CD4-positive, alpha-beta T cell treated with Interleukin-2 at 100 ng/mL for 4 hours (primary cell): ENCODE measurements around the gene TCF7L2.

ENCODE experiments used
- DNase-seq: peaks from one replicate; pipeline ENCODE4 v3.0.0-alpha.2; 2020; ENCODE audit warnings: low spot score

TCF7L2 gene

DNA sequence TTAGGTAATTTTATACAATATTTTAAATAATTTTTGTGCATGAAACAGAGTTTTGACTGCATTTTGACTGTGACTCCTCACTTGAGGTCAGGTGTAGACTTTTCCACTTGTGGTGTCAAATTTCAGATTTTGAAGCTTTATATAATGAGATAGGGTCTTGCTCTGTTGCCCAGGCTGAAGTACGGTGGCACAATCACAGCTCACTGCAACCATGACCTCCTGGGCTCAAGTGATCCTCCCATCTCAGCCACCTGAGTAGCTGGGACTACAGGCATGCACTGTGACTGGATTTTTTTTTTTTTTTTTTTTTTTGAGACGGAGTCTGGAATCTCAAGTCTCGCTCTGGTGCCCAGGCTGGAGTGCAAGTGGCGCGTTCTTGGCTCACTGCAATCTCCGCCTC, 74.9 kb downstream of the TCF7L2 start:
- DNase-seq = no peak

DNA sequence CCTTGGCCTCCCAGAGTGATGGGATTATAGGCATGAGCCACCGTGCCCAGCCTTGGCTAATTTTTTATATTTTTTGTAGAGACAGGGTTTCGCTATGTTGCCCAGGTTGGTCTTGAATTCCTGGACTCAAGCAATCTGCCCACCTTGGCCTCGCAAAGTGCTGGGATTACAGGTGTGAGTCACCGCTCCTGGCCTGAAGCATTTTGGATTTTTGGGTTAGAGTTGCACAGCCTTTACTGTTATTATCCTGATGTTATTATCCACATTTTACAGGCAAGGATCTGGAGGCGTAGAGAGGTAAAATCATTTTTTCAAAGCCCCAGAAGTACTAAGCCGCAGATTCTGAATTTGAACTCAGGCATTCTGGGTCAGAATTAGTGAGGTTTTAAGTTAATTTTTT, 75.4 kb downstream of the TCF7L2 start:
- DNase-seq = no peak

DNA sequence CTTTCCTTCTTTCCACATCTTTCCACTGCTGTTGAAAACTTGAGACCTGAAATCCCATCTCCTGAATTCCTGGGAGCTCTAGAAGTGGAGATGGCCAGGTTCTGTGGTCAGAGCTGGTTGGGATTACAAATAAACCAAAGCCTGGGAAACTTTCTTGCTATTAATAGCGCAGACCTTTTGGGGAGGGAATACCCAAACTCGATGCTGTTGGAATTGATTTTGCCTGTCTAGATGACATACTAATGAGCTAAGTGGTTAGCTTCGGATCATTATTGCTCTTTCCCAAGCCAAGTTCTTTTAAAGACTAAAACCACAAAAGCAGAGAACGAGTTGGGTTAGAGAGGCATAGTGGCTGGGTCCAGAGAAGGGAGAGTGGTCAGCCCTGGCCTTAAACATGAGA, 76.6 kb downstream of the TCF7L2 start:
- no peak for DNase-seq

DNA sequence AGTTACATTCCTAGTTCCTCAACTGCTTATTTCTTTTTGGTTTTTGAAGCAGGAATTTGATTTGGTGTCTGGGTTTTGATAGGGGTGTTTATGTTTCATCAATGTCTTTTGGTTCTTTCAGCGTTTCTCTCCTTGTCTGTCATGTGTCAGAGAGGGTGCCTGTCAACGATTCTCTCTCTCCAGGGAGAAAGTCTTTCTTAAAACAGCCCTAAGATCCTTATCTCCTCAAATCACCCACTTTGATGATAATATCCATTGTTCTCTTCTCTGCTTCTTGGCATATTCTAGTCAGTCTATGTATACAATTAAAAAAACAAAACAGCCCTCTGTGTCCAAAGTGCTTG, 77.2 kb downstream of the TCF7L2 start:
- DNase-seq = no peak

DNA sequence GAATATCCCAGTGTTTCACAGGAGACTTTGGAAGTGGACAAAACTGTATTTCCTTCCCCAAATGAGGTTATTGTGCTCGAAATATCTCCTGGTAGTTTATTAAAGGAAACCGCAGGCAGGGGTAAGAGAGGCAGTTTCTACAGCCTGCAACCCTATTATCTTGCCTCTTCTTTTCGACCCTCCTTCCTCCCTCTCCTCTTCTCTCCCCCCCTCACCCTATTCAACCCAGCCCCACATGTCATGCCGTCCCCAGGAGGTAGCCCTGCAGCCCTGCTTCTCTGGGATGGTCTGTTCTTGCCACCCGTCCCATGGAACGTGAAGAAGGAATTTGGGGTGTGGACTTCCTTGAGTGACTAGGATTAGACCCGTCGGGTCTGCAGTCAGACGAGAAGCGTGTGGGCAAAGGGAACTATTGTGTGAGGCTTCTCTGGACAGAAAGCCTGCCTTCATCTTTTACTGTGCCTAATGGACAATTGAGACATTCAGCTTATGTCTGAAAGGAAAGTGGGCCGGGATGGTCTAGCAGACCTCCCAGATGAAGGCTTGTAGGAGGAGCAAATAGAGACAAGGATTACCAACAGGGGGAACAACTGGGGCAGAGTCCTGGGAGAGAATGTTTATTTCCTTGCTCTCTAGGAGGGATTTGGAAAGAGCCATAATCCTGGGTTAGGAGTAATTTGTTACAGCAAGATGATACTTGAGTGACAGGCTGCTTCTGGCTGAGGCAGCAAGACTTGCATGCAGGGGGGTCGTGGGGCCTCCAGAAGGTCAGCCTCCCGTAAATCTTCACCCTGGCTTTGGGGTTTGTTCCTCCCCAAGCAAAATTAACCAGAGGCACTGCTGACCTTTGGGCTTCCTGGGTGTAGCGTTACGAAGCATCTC, 77.8 kb downstream of the TCF7L2 start:
- DNase-seq = no peak

DNA sequence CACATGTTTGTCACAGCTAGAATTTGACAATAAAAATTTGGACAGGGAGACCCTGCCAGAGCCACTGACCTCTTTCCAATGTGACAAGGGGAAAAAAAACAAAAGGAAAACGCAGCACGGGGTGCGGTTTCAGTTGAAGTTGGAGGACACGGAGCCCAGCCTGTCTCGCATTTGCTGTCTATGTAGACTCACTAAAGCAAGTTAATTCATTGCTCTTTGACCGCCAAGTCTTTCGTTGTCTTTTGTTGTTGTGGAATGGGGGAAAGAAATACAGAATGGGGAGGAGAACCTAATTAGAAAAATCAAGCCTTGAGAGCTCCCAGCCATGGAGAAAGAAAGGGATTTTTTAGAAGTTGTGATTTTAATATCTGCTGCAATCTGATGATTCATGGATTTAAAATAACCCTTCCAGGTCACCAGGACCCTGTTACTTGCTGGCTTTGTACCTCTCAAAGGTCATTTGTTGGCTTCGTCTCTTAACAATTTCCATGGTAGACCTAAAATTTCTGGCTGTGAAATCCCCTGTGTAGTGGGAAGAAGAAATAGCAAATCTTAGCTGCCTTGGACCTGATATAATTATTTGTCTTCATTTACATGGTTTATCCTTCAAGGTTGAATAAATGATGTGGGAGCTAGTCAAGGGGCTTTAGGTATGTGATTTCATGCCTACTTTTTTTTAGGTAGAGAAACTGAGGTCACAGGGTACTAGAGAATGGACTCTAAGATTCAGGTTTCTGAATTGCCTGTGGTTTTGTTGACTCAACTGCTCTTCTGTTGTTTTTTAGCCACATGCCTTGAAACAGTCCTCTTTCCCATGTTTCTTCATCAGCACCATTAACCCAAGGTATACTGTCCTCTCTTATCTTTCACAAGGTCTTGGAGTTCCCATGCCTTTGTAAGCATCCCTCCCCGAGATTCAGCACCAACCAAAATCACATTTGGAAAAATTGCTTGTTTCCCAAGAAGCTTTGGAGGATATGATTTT, 78.7 kb downstream of the TCF7L2 start:
- no peak for DNase-seq

DNA sequence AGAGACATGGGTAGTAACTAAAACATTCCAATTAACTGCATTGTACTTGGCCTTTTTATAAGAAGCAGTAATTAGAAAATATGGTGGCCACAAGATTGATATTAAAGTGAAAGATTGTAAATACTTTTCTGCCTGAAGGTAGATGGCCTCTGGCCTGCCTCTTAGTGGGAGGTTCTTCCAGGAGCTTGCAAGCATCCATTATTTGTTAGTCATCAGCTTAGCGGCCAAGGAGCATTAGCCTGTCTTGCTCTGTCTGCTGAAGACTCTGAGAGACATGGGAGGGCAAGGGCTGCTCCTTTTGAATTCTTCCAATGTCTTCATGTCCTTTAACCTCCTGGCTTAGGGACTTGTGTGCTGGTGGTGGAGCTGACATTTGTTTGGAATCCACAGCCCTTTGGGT, 80.4 kb downstream of the TCF7L2 start:
- no peak for DNase-seq

DNA sequence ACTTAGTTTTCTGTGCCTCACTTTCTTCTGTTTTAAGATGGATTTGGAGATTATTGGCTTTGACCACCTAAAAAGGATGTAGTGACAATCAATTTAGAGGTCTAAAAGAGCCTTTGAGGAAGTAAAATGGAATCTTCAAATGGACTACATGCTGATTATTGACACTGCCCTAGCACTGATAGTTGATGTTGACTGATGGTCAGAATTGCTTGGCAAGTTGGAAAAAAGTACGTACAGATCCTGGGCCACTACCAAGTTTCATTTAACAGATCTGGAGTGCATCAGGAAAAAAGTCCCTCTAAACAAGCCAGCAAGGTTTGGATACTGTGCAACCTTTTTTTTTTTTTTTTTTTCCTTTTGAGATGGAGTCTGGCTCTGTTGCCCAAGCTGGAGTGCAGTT, 81.1 kb downstream of the TCF7L2 start:
- no peak for DNase-seq

DNA sequence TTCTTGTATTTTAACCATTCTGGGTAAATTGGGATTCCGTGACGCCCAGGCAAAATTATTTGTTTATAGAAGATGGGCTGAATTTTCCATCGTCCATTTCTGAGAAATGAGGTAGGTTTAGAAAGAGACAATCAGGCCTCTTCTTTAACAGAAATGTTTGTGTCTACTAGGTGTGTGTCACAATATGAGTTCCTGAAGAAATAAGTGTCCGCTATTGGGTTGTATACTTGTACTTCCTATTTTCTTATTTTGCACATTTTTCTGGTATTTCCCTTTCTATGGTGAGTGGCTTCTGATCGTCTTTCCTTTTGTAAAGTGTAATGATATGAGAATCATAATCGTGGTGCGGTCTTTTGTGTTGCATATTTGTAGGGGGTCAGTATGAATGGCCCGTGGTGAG, 83.9 kb downstream of the TCF7L2 start:
- no peak for DNase-seq

DNA sequence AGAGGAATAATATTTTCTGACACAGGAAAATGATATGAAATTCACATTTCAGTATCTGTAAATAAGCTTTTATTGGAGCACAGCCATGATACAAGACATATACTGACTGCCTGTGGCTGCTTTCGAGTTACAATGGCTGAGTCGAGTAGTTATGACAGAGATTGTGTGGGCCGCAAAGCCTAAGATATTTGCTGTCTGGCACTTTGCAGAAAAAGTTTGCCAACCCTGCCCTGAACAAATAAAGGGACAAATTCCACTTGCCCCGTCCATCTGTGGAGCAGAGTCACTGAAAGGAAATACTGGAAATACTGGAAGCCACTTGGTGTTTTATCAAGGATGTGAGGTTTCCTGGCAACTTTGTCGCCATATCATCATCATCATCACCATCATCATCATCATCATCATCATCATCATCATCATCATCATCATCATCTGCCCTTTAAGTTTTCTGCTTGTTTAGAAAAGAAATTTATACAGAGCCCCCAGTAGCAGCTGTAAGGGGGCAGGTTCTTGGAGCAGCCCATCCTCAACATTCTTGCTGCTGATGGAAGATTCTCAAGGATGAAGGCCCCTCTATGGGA, 85.8 kb downstream of the TCF7L2 start:
- no peak for DNase-seq

DNA sequence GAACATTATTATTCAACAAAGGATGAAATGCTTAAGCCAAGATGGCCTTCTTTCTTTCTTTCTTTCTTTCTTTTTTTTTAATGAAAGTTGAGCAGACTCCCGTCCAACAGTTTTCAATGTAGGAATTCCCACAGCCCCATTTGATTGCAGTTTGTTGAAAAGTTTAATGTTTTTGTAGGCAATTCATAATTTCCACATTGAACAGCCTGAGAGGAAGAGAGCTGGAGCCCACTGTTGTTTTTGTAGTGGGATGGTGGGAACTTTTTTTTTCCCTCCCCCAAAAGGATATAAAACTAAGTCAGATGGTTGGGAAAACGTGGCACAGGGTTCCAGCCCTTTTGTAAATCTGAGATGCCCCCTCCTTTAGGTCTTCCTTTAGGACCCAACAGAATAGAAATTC, 86.6 kb downstream of the TCF7L2 start:
- no peak for DNase-seq

DNA sequence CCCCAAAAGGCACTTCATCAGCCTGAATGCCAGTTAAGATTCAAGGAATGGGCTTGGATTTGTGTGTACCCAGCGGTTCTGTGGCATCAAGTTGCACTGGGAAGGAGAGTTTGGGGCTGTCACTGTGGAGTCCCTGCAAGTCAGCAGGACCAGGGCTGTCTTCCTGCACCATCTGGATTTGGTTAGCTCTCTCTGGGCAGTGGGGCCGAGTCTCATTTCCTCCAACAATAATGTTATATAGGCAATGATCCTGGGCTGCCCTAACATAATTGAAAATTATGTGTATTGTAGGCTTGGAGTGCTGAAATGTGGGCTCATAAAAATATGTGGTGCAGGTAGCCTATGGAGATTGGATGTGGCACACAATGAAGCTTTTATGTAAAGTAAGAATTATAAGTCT, 87.2 kb downstream of the TCF7L2 start:
- no peak for DNase-seq

DNA sequence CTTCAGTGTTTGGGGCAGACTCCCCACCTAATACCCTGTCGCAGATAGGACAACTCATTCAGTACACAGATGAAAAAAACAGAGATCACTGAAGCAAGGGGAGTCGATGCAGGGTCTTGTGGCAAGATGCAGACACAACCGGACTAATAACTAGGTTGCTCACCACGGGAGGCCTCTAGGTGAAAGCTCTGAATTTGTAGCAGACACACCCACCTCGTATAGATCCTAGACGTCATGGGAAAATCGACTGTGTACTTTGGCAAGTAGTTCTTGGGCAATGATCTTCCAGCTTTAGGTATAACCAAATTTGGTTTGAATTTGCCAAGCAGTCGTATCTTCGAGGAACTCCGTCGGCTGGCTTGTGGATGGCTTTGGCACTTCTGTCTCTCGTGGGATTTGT, 88.1 kb downstream of the TCF7L2 start:
- no peak for DNase-seq

DNA sequence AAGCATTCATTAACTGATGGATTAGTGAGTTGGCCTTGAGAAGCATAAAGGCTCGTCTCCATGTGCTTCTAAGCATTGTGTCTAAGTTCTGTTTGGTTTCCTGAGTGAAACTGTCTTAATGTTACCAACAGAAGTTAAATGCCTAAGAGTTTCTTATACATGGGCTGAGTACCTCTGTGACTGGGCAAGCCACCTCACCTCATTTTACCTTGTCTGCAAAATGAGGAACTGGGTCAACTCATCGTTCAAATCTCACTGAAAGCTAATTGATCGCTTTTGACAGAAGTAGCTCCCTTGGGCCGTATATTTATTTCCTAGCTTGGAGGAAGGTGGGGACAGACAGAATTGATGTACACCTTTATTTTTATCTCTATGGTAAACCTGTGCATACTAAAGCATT, 88.9 kb downstream of the TCF7L2 start:
- no peak for DNase-seq

DNA sequence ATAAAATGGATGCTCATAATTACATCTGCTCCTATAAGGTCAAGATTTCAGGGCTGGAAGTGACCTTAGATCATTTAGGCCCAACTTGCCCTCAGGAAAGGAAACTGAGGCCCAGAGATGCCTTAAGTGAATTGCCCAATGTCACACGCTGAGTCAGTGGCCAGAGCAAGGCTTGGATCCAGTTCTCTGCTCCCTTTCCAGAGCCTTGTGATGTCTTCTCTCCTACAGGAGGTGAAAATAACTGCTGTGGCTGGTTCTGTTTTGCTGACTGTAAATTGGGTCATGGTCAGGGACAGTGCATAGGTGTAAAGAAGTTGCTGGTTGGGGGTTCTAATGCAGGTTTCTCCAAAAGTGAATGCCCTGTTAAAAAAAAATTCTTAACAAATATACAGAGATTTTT, 91.3 kb downstream of the TCF7L2 start:
- DNase-seq = no peak

DNA sequence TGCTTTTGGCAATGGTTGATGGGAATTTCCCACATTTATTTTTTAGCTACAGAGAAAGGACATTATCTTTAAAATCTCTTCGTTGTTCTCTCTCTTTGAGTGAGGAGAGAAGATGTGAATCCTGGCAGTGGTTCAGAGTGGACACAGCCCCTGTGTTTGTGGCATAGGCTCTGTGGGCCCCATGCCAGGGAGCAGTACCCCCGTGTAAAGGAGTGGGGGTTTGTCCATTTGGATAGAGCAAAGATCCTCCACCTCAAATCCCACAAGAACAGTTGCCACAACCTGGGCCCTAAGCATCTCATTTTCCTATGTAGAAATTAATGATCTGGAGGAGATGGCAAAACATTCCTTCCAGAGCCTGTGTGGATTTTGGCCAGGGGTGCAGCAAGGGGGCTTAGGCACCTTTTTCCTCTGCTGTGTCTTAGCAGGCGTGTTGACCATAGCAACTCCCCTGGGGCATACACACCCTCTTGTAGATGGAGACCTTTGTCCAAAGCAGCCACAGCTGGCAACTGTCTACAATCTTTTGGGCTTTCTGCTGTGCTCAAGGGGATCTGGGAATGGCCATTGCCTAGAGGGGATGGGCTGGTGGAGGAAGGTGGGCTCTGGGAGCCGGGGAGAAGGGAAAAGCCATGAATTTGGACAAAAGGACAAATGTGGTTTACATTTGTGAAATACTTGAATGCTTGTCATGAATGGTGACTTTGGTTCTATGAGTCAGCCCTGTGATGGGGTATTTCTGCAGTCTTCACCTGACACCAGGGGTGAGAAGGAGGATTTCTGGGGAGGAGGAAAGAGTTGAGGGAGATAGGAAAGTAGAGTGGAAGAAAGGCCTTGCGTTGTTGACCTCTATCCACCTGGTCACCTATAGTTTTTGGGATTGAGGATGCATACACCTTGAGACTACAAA, 92.0 kb downstream of the TCF7L2 start:
- no peak for DNase-seq

DNA sequence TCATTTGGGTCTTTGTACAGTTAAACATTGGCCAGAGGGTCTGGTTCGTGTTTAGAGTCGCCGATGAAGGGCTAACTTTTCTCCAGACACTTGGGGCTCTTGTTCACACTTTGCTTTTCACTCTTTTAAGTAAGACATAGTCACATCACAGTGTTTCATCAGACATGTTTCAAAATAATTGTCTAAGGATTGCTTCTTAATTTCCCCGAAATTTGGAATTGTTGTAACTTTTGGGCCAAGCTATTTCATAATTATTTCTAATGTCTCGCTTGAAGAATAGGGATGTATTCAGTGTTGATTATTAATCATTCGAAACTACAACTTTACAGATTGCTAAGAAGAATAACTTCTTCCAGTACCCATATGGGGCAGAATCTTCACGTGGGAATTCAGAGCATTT, 92.8 kb downstream of the TCF7L2 start:
- DNase-seq = no peak

DNA sequence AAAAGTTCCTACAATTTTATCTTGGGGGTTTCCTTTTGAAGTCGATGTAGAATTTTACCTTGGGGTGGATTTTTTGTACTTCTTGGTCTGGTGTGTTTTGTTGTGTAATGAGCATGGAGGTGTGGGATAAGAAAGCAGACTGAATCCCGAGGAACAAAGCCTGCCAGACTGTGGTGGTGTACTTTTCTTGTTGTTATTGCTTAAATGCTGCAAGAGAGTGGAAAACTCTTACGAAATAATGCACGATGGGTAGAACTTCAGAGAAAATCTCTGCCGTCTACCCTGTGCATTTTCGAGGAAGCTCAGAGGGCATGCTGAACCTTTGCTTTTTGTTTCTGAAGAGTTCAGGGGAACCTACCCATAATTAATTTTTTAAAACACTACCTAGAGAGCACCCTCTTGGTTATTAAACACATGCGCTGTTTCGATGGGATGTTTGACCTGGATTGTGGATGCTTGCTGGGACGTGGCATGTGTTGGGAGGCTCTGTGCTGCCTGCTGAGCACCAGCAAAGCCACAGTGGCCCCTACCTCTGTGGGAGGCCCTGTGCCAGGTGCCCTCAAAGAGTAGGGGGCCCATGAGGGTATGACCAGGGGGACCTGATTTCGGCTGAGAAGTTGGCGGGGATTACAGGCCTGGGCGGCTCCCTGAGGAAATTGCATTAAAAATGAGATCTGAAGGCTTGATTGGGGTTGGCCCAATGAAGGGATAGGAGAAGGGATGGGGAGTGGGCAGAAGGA, 94.1 kb downstream of the TCF7L2 start:
- DNase-seq = no peak

DNA sequence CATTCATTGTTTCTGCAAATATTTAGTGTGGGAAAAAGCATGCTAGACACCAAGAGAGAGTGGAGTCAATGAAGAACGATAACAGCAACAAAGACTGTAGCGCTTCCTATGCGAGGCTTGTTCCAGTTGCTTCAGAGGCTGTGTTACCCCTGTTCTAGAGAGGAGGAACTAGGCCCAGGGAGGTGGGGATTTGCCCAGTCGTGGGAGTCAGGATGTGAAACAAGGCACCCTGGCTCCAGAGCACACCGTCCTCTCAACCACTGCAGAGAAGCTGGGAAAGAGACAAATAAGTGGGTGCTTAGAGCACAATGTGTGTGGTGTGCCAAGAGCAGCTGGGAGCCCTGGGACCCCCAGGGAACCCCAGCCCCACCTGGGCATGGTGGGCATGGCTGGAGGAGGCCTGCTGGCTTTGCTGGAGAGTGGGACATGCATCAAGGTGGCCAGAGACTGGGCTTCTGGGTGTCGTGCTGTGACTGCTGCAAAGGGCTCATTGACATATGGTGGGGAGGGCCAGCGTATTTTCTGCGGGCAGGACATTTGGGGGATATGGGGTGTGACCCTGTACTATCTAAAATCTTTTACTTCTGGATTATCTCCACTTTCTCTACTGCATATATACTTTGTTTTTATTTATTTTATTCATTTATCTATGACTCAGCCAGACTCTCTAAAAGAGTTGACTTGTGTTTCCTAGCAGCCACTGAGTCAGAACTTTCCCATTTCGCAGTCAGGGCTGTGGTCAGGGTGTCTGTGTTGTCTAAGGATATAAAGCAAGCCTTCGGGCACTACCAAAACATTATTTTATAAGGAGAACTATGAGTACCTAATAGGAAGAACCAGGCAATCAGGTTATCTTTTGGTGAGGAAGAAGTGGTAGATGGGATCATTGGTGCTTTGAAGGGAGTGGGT, 95.4 kb downstream of the TCF7L2 start:
- DNase-seq = no peak

DNA sequence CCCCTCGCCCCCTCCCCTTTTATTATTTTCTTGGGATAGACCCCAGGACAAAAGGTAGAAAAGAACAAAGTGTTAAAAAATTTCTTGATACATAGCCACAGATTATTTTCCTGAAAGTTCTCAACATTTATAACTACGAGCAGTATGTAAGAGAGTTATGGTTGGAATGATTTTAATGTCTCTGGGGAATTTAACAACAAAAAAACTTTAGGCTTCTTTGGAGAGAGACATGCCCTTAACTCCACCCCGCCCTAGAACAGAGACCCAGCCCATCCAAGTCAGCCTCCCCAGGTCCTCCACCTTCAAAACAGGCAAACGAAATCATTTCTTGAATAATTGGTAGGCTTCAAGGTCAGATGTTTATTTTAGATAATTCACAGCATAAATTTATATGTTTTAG, 97.1 kb downstream of the TCF7L2 start:
- DNase-seq = no peak
